Measurements from ENCODE around the gene APCDD1.
"Not testable (repeated sequence)": the region's sequence is repeated elsewhere in the genome, so short reads cannot be mapped to it uniquely, and the experiment has no call there.

Gene APCDD1

DNA sequence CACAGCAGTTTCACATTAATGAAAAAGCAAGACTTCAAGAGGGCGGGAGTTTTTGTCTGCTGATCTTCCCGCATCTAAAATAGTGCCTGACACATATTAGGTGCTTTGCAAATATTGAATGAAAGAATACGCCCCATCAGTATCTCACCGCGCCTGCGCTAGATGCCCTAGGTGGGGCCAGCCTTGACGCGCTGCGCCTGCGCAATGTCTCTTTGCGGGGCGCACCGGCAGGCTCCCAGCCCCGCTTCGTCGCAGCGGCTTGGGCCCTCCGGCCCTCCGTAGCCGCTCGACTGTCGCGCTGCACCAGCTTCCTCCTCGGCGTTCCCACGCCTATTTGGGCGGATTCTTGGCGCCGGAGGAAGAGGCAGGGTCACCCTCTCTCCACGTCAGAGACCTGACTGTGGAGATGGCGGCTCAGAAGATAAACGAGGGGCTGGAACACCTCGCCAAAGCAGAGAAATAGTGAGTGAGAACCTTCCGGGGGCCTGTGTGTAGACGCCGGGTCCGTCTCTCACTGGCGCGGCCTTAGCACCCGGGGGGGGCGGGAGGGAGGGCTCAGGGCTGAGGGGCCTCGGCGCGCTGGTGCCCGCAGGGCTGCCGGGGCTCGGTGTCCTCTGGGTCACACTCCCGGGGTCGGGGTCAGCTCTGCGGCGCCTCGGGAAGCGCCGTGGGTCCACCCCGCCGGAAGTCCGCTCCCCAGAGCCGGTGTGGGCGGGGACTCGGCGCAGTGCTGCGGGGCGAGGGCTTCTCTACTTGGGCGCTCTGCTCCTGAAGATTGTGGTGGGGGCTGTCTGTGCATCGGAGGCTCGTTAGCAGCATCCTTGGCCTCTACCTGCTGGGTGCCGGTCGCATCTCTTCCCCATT lies 71.5 kb downstream of the APCDD1 start, which contains the start of gene NAPG:
Gene NAPG, plus strand, starts transcription at position 331 of the 864 bp plus-strand sequence. Its CDS starts 76 bp downstream, at position 407.
- DNase-seq (ENCODE audit: low read depth), result peak; percentile 85

DNA sequence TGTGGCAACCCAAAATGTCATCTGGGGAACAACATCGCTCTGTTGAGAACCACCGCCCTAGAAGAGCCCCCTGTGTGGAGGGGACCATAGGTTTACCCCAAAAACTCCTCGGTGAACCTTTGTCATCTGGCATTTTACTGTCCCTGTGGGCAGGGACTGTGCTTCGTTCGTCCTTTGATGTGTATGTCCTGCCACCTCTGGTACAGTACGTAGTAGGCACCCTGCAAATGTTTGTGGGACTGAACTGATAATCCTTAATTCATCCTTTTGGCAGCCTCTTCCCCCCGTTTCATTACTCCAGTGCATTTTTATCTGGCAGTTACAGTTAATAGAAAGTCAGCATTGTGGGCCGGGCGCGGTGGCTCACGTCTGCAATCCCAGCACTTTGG lies 72.1 kb downstream of the APCDD1 start:
- DNase-seq (ENCODE audit: low read depth), result no peak

DNA sequence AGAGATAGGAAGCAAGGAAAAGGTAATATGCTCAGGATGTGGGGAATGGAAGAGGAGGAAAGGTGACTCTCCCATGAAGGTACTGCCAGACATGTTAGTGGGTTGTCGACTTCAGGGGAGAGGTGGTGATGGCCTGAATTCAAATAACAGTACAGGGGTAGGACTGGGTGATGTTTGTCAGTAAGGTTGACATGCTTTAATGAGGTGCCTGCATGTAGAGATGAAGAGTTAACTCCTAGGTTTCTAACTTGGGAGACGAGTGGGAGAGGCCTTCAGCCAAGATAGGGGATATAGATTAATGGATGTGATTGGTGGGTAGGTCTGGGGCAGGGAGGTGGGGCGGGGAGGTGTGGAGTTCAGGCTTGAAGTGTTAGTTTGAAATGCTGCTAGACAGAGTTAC lies 74.0 kb downstream of the APCDD1 start:
- DNase-seq (ENCODE audit: low read depth), result no peak

DNA sequence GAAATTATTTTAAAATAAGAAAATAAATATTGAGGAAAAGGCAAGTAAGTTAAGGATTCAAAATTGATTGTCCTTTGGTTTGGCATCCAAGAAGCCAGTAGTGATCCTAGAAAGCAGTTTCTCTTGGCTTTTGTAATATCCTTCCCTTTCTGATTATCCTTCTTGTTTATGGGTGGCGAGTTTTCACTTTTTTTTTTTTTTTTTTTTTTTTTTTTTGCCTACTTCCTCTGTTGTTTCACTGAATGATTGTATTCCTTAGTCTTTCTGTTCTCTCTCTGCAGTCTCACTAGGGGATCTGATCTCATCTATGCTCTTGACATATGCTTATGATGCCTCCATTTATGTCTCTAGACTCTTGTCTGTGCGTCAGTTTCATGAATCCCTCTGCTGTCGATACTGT lies 75.6 kb downstream of the APCDD1 start:
- no peak for DNase-seq (ENCODE audit: low read depth)

DNA sequence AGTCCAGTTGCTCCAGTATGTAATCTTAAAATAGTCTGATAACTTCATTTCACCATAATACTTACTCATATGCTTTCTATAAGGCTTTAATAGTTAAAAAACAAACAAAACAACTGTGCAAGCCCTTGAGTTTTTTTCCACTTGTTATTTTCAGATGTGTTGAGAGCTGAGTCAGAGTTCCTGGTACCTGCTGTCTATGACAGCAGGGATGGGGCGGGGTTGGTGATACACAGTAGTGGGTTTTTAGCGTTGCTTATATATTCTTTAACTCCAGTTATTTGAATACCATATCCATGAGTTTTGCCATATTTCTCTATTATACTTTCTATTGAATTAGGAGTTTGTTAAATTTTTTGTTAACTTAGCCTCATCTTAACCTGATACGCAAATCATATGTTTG lies 76.4 kb downstream of the APCDD1 start:
- no peak for DNase-seq (ENCODE audit: low read depth)

DNA sequence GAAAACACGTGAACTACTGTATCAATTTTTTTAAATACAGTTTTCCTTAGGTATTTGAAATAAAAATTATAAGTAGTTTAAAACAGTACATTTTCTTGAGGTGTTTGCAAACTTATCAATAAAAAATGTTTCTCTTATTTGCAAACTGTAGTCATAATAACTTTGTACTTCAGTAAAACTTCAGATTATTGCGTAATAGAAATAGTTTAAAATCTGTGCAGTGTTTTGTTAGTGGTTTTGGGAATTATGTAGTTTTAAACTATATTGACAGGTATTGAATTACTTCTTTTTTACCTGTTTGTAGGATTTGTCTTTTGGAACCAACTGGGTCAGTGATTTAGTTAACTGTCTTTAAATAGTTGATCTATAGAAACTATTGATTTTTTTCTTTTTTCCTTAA lies 78.7 kb downstream of the APCDD1 start:
- no peak for DNase-seq (ENCODE audit: low read depth)

DNA sequence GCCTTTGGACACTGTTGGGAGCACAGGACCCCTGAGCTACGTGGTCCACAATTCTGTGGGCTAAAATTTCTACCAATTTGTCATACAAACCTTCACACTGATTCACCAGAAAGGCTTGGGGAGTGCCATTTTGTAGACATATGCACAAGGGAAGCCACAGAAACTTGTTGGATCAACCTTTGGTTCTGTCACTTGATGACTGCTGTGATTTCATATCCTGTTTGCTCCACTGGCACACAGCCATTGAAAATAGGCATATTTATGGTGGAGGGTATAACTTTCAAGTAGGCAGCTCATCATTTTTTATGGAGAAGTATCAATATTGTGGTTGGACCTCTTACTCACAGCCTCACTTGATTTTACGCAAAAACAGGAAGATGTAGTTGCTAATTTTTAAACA lies 81.8 kb downstream of the APCDD1 start:
- DNase-seq (ENCODE audit: low read depth), result no peak

DNA sequence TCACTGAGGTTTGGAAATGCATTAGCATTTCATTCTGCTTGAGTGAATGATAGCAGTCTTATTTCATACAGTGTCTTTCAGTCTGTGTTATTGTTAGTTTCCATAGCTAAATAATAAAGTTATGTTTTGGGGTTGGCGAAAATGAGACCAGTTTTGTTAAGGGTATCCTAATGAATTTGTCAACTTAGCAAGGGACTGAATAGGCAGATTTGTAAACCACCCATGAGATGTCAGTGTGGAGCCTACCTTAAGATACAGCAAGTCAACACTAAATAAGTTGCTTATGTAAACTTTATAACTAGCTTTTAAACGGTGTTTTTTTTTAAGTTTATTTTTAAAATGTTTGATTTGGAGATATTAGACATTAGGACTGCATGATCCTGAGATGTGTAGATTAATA lies 83.3 kb downstream of the APCDD1 start:
- no peak for DNase-seq (ENCODE audit: low read depth)

DNA sequence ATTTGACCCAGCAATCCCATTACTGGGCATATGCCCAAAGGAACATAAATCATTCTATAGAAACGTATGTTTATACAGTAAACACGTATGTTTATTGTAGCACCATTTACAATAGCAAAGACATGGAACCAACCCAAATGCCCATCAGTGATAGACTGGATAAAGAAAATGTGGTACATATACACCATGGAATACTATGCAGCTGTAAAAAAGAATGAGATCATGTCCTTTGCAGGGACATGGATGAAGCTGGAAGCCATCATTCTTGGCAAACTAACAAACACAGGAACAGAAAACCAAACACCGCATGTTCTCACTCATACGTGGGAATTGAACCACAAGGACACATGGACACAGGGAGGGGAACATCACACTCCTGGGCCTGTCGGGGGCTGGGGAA lies 84.7 kb downstream of the APCDD1 start:
- not testable (repeated sequence) for DNase-seq (ENCODE audit: low read depth)
